ENCODE measurements around the gene IGFBP4.

Gene IGFBP4

DNA sequence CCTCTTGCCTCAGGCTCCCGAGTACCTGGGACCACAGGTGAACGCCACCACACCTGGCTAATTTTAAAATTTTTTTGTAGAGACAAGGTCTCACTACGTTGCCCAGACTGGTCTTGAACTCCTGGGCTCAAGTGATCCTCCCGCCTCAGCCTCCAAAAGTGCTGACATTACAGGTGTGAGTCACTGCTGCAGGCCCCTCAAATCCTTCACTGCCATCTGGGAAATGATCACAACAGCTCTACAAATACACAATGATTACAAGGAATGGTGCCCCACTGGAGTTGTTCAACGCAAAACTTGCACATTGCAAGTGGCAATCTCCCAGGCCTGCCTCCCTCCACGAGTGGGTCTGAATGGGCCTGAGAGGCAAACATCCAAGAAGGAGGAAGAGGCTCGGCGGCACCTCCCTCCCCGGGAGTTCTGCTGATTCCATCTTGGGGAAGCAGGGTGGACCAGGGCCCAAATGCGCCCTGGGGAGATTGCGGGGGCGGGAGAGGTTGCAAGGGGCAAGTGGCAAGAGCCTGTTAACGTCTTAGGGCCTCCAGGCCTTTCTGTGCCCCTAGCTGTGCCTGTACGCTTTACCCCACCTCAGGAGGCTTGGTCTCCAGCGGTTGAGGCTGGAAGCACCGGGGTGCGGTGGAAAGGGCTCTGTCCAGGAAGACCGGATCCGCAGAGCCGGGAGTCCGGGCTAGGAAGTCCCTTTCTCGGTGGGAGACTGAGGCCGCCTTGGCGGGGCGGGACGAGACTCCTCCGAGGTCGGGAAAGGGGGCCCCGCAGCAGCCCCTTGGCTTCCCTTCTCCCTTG lies 656 bp upstream of the IGFBP4 start:
- DNase-seq (ENCODE audit: low spot score), result no peak
- in situ Hi-C loops (cut with MboI; ENCODE audit: low pct_unique_long_range_greater_than_20kb, low sequenced_read_pairs, unreplicated experiment), result no loop called here

DNA sequence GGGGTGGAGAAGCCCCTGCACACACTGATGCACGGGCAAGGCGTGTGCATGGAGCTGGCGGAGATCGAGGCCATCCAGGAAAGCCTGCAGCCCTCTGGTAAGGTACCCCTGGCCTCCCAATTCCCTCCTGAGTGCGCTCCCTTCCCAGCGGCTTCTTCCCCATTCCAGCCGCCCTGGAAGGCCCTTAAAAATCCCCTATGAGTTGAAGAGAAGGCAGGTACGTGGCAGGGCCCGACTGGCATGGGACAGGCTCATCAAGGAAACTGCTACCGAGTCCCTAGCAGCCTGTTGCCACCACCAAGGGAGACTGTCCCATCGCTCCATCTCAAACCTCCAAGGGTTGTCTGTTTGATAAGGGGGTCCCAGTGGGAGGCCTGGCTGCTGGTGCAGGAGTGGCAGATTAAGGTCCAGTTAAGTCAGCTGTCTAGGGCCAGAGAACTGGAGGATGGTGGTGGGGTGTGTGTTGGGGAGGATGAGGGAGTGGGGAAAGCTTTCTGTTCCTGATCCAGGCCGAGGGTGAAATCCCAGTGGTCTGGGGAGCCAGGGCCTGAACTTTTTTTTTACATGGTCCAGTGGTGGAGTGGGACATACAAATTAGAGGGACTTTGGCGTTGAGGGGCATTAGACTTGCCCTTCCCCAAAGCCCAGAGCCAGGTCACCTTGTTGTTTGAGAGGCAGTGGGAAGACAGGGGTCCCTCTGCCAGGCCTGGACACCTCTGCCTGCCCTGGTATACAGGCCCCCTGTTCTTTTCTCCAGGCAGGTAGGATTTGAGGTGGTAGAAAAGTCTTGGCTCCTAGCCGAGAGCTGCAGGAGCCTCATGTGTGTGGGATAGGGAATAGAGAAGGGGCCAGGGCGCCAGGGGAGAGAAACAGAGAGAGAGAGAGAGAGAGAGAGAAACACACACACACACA lies 994 bp downstream of the IGFBP4 start:
- TF ChIP-seq, protein P1, sequence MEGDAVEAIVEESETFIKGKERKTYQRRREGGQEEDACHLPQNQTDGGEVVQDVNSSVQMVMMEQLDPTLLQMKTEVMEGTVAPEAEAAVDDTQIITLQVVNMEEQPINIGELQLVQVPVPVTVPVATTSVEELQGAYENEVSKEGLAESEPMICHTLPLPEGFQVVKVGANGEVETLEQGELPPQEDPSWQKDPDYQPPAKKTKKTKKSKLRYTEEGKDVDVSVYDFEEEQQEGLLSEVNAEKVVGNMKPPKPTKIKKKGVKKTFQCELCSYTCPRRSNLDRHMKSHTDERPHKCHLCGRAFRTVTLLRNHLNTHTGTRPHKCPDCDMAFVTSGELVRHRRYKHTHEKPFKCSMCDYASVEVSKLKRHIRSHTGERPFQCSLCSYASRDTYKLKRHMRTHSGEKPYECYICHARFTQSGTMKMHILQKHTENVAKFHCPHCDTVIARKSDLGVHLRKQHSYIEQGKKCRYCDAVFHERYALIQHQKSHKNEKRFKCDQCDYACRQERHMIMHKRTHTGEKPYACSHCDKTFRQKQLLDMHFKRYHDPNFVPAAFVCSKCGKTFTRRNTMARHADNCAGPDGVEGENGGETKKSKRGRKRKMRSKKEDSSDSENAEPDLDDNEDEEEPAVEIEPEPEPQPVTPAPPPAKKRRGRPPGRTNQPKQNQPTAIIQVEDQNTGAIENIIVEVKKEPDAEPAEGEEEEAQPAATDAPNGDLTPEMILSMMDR (IDR thresholded peaks at IDR 0.05; ENCODE audit: extremely low read depth, insufficient read depth, missing control alignments), result peak; percentile 2
- no peak for DNase-seq (ENCODE audit: low spot score)
- in situ Hi-C loops (cut with MboI; ENCODE audit: low pct_unique_long_range_greater_than_20kb, low sequenced_read_pairs, unreplicated experiment), result no loop called here

More for the DNA sequence above, 656 bp upstream of the IGFBP4 start:
- TF ChIP-seq, protein P1 (IDR thresholded peaks at IDR 0.05; ENCODE audit: extremely low read depth, insufficient read depth, missing control alignments), result no peak

DNA sequence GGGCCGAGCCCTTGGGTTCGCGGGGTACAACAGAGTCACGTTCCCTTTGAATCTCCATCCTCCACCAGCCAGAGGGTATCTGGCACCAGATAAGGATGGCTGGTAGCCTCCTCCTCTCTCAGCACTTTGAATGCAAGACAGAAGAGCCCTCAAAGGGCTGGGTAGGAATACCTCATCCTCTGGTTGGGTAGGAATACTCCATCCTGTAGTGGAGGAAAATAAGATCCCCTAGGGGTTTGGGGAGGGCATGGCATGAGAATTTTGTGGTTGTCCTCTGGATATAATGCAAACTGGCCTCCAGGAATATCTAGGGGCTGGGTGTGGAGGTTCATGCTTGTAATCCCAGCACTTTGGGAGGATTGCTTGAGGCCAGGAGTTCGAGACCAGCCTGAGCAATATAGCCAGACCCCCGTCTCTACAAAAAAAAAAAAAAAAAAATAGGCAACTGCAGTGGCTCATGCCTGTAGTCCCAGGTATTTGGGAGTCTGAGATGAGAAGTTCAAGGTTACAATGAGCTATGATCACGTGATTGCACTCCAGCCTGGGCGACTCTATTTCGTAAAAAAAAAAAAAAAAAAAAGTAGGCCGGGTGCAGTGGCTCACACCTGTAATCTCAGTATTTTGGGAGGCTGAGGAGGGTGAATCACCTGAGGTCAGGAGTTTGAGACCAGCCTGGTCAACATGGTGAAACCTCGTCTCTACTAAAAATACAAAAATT lies 2.7 kb downstream of the IGFBP4 start:
- in situ Hi-C loops (cut with MboI; ENCODE audit: low pct_unique_long_range_greater_than_20kb, low sequenced_read_pairs, unreplicated experiment), result no loop called here
- TF ChIP-seq, protein P1 (IDR thresholded peaks at IDR 0.05; ENCODE audit: extremely low read depth, insufficient read depth, missing control alignments), result no peak
- no peak for DNase-seq (ENCODE audit: low spot score)

DNA sequence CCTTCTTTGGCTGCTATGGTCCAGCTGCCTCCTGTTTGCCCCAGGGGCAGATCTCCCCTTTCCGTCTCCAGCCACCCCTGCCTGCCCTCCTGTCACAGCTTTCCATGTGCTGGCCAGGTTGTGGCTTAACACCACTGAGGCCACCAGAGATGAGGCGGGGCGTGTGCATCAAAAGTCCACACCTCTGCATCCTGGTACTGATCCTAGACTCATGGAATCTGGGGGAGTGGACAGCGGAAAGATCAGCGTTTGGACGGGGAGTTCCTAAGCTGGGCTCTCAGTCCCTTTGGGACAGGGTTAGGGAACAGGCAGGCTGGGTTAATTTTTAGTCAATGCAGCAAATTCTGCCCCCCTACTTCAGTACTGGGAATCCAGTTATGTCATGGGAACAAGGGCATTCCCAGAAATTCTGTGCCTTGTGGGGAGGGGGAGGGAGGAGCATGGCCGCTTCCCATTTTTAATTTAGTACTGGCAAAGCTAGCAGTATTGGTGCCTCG lies 3.9 kb downstream of the IGFBP4 start:
- TF ChIP-seq, protein P1 (IDR thresholded peaks at IDR 0.05; ENCODE audit: extremely low read depth, insufficient read depth, missing control alignments), result no peak
- in situ Hi-C loops (cut with MboI; ENCODE audit: low pct_unique_long_range_greater_than_20kb, low sequenced_read_pairs, unreplicated experiment), result no loop called here
- no peak for DNase-seq (ENCODE audit: low spot score)

DNA sequence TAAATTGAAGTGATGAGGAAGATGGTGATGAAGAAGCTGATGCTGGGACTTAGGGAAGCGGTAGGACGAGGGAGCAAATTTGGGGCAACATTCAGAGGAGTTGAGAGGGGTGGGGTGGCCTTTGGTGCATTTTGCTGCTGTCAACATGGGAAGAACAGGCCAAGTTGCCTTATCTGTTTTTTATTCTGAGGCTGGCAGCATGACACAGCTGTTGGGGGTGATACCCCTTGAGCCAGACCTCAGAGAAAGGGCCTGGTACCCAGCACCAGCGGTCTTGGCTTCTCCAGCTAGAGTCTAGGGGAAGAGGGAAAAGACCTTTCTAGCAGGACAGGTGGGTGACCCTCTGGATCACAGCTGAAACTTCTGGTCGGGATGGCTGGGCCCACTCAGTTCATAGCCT lies 4.6 kb downstream of the IGFBP4 start:
- TF ChIP-seq, protein P1 (IDR thresholded peaks at IDR 0.05; ENCODE audit: extremely low read depth, insufficient read depth, missing control alignments), result no peak
- no peak for DNase-seq (ENCODE audit: low spot score)
- in situ Hi-C loops (cut with MboI; ENCODE audit: low pct_unique_long_range_greater_than_20kb, low sequenced_read_pairs, unreplicated experiment), result no loop called here

DNA sequence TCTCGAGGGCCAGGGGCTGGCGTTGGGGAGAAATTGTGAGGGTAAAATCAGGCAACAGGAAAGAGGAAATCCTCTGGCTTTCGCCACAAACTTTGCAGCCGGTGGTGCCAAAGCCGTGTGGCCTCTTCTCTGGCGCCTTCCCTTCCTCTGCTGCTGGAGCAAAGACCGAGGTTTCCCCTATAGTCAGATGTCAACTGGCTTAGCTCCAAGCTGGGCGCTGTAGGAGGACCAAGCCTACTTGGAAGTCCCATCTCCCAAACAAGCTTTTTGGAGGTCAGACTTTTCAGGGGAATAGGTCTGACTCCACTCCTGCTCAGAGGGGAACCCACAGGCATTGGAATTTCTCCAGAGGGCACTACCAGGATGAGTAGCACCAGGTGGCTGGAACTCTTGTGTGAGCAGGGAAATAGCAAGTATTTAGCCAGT lies 5.0 kb downstream of the IGFBP4 start:
- TF ChIP-seq, protein P1 (IDR thresholded peaks at IDR 0.05; ENCODE audit: extremely low read depth, insufficient read depth, missing control alignments), result no peak
- no peak for DNase-seq (ENCODE audit: low spot score)
- in situ Hi-C loops (cut with MboI; ENCODE audit: low pct_unique_long_range_greater_than_20kb, low sequenced_read_pairs, unreplicated experiment), result no loop called here

Measured in GM13977 (cell line).